ENCODE data around the gene MYO1H. TPM values are rescaled to one million over a fixed set of nuclear protein-coding genes. Genes with fewer than 3 reads are reported as not detected.

The MYO1H gene
- total RNA-seq, 2 experiments from 2014 or later: 0.28 to 0.59 TPM

DNA sequence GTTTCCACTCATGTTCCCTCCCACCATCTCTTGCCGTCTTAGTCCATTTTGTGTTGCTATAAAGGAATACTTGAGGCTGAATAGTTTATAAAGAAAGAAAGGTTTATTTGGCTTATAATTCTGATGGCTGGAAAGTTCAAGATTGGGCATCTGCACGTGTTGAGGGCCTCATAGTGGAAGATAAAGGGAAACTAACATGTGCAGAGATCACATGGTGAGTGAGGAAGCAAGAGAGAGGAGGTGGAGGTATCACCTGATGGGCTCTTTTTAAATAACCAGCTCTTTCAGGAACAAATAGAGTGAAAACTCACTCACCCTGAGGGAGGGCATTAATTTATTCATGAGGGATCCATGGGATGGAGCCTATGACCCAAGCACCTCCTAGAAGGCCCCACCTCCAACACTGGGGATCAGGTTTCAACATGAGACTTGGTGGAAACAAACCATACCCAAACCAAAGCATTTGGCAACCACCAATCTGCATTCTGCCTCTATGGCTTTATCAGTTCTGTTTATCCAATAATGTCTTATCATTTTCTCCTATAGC lies 29.5 kb downstream of the MYO1H start:
- no peaks in the 10 kb centered on the region for H4K20me1 ChIP-seq (ENCODE audit: insufficient read depth, low read length)
- no peak for DNase-seq (ENCODE audit: low spot score)
- H3K36me3 ChIP-seq (ENCODE audit: insufficient read depth, low read length): no peaks in the 10 kb centered on the region
- no peak overlapping the region for H3K4me2 ChIP-seq (ENCODE audit: low read length)
- ChIA-PET POLR2A (interaction anchor here (1.3 kb wide), 1 partner anchor 13 kb away, joined by 4 read pairs; no protein-coding TSS in a partner anchor), CTCF (ENCODE audit: unreplicated experiment) (no interaction called here)
- intact Hi-C loops (cut with micrococcal nuclease; ENCODE audit: unreplicated experiment): no loop called here
- TF ChIP-seq CTCF (conservative IDR thresholded peaks at IDR 0.05; ENCODE audit: low read length) (no peak), EZH2phosphoT487 (IDR thresholded peaks at IDR 0.05; ENCODE audit: borderline replicate concordance, low read depth, low read length) (no peak)
- BruUV-seq (replicated peaks): no TSS peak
- H3K4me1 ChIP-seq (ENCODE audit: insufficient read depth, low read length, poor library complexity, severe bottlenecking): no peaks in the 10 kb centered on the region
- H3K79me2 ChIP-seq (ENCODE audit: insufficient read depth, low read depth, low read length): no peaks in the 10 kb centered on the region
- H3K4me3 ChIP-seq (ENCODE audit: low read depth, low read length, poor library complexity, severe bottlenecking): no peak overlapping the region
- H3K9me3 ChIP-seq (ENCODE audit: low read length): no peaks in the 10 kb centered on the region
- H2AFZ ChIP-seq (ENCODE audit: low read length): no peak overlapping the region
- H3K9me2 ChIP-seq (ENCODE audit: insufficient read depth, low read length): no peaks in the 10 kb centered on the region
- H3K27ac ChIP-seq (ENCODE audit: low read depth, low read length, poor library complexity, severe bottlenecking): no peak overlapping the region

GRCh38 chr12:109378569-109378968 lies 30.9 kb downstream of the MYO1H start:
- intact Hi-C loops (cut with micrococcal nuclease; ENCODE audit: unreplicated experiment): no loop called here
- Histone ChIP-seq H4K20me1 (ENCODE audit: insufficient read depth, low read length) (no peaks in the 10 kb centered on the region), H2AFZ (ENCODE audit: low read length) (no peak overlapping the region), H3K9me3 (ENCODE audit: low read length) (no peaks in the 10 kb centered on the region), H3K36me3 (ENCODE audit: insufficient read depth, low read length) (no peaks in the 10 kb centered on the region), H3K9me2 (ENCODE audit: insufficient read depth, low read length) (no peaks in the 10 kb centered on the region), H3K79me2 (ENCODE audit: insufficient read depth, low read depth, low read length) (no peaks in the 10 kb centered on the region), H3K4me3 (ENCODE audit: low read depth, low read length, poor library complexity, severe bottlenecking) (no peak overlapping the region), H3K4me2 (ENCODE audit: low read length) (no peak overlapping the region), H3K4me1 (ENCODE audit: insufficient read depth, low read length, poor library complexity, severe bottlenecking) (no peaks in the 10 kb centered on the region), H3K27ac (ENCODE audit: low read depth, low read length, poor library complexity, severe bottlenecking) (no peak overlapping the region)
- ChIA-PET POLR2A (interaction anchor here (0.6 to 1.3 kb wide), 3 partner anchors 11 to 276 kb away, joined by 3 to 4 read pairs (median 3); no protein-coding TSS in a partner anchor), CTCF (ENCODE audit: unreplicated experiment) (no interaction called here)
- BruUV-seq (replicated peaks): no TSS peak
- no peak for DNase-seq (ENCODE audit: low spot score)
- TF ChIP-seq EZH2phosphoT487 (IDR thresholded peaks at IDR 0.05; ENCODE audit: borderline replicate concordance, low read depth, low read length) (no peak), CTCF (conservative IDR thresholded peaks at IDR 0.05; ENCODE audit: low read length) (no peak)

DNA sequence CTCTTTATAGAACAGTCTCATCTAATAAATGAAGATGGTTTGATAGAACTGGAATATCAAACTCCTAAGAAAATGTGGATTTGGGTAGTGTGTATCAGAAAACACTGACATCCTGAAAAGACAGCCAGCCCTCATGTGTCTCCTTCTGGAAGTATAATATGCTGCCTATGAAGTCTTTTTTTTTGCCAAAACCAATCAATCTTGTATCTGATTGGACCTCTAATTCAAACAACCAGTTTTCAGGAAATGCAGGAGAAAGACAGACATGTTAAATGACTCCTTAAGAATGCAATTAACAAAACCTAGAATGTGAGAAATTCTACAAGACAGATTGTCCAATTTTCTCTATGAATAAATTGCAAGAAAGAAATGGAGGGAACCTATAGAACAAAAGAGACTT lies 34.3 kb downstream of the MYO1H start:
- no peaks in the 10 kb centered on the region for H4K20me1 ChIP-seq (ENCODE audit: insufficient read depth, low read length)
- no TSS peak for BruUV-seq (replicated peaks)
- H3K79me2 ChIP-seq (ENCODE audit: insufficient read depth, low read depth, low read length): no peaks in the 10 kb centered on the region
- no peak overlapping the region for H2AFZ ChIP-seq (ENCODE audit: low read length)
- DNase-seq (ENCODE audit: low spot score): no peak
- no peaks in the 10 kb centered on the region for H3K36me3 ChIP-seq (ENCODE audit: insufficient read depth, low read length)
- no peak overlapping the region for H3K27ac ChIP-seq (ENCODE audit: low read depth, low read length, poor library complexity, severe bottlenecking)
- TF ChIP-seq EZH2phosphoT487 (IDR thresholded peaks at IDR 0.05; ENCODE audit: borderline replicate concordance, low read depth, low read length) (no peak), CTCF (conservative IDR thresholded peaks at IDR 0.05; ENCODE audit: low read length) (no peak)
- no peaks in the 10 kb centered on the region for H3K9me3 ChIP-seq (ENCODE audit: low read length)
- POLR2A ChIA-PET: no interaction called here
- CTCF ChIA-PET (ENCODE audit: unreplicated experiment): no interaction called here
- no peaks in the 10 kb centered on the region for H3K9me2 ChIP-seq (ENCODE audit: insufficient read depth, low read length)
- intact Hi-C loops (cut with micrococcal nuclease; ENCODE audit: unreplicated experiment): no loop called here
- no peaks in the 10 kb centered on the region for H3K4me1 ChIP-seq (ENCODE audit: insufficient read depth, low read length, poor library complexity, severe bottlenecking)
- no peak overlapping the region for H3K4me3 ChIP-seq (ENCODE audit: low read depth, low read length, poor library complexity, severe bottlenecking)
- H3K4me2 ChIP-seq (ENCODE audit: low read length): no peak overlapping the region

Data from OCI-LY7 (cell line).